NCI-H2196 (cell line): ENCODE data around the gene FN1.

Experiments
- DNase-seq: peaks from one replicate; lab custom pipeline; 2025; ENCODE audit not compliant: unreplicated experiment; lab: John Stamatoyannopoulos, UW

The FN1 gene

GRCh38 chr2:215386566-215386965 is 49.3 kb downstream of the FN1 start:
- no peak for DNase-seq

- no peak for DNase-seq
These were observed 51.2 kb downstream of the FN1 start for GRCh38 chr2:215384710-215385109.

- DNase-seq: no peak
These were observed 52.1 kb downstream of the FN1 start for GRCh38 chr2:215383652-215384279.

- DNase-seq: no peak
These were observed 53.4 kb downstream of the FN1 start for GRCh38 chr2:215382480-215382879.

GRCh38 chr2:215382011-215382410 is 53.9 kb downstream of the FN1 start:
- no peak for DNase-seq

GRCh38 chr2:215380699-215381098 is 55.2 kb downstream of the FN1 start:
- no peak for DNase-seq

GRCh38 chr2:215379948-215380347 is 55.9 kb downstream of the FN1 start:
- DNase-seq: no peak

- DNase-seq: no peak
These were observed 56.8 kb downstream of the FN1 start for GRCh38 chr2:215379039-215379438.

- DNase-seq: no peak
These were observed 57.8 kb downstream of the FN1 start for GRCh38 chr2:215378045-215378444.

GRCh38 chr2:215377283-215377682 is 58.6 kb downstream of the FN1 start:
- no peak for DNase-seq

- no peak for DNase-seq
These were observed 59.6 kb downstream of the FN1 start for GRCh38 chr2:215376103-215376780.

- no peak for DNase-seq
These were observed 60.4 kb downstream of the FN1 start for GRCh38 chr2:215375467-215375830.

- no peak for DNase-seq
These were observed 61.0 kb downstream of the FN1 start for GRCh38 chr2:215374642-215375466.

- DNase-seq: no peak
These were observed 61.9 kb downstream of the FN1 start for GRCh38 chr2:215374002-215374401.

GRCh38 chr2:215372968-215373649 is 62.8 kb downstream of the FN1 start:
- DNase-seq: no peak

- DNase-seq: no peak
These were observed 63.7 kb downstream of the FN1 start for GRCh38 chr2:215371915-215372897.

- no peak for DNase-seq
These were observed 65.5 kb downstream of the FN1 start for GRCh38 chr2:215370112-215370965.

- no peak for DNase-seq
These were observed 66.6 kb downstream of the FN1 start for GRCh38 chr2:215369181-215369760.

GRCh38 chr2:215368493-215368809 is 67.4 kb downstream of the FN1 start:
- DNase-seq: no peak
